Hepatocyte (in vitro differentiated cells): ENCODE data around the gene ARHGAP15. TPM values are rescaled to one million over a fixed set of nuclear protein-coding genes. Genes with fewer than 3 reads are reported as not detected.

Experiments
- DNase-seq: peaks from one replicate; pipeline ENCODE4 v3.0.0-alpha.2; 2016; ENCODE audit warnings: low spot score
- H2AFZ ChIP-seq: fragments of 200-600 bp; sonication (generic); 2 replicates; pipeline ENCODE4 v1.6.0; 2016; ENCODE audit warnings: antibody characterized with exemption, mild to moderate bottlenecking
- H3K27ac ChIP-seq: fragments of 200-600 bp; sonication (generic); 2 replicates; pipeline ENCODE4 v1.5.1; 2016; ENCODE audit warnings: mild to moderate bottlenecking
- H3K27me3 ChIP-seq: fragments of 200-600 bp; sonication (generic); 2 replicates; pipeline ENCODE4 v1.6.1; 2016
- H3K36me3 ChIP-seq: fragments of 200-600 bp; sonication (generic); replicated peaks from 2 replicates; pipeline ENCODE4 v1.5.1; 2016; ENCODE audit warnings: low read depth; ENCODE audit not compliant: insufficient read depth
- H3K4me1 ChIP-seq: fragments of 200-600 bp; sonication (generic); 2 replicates; pipeline ENCODE4 v1.5.1; 2016; ENCODE audit warnings: mild to moderate bottlenecking, moderate library complexity; ENCODE audit not compliant: insufficient read depth
- H3K4me2 ChIP-seq: fragments of 200-600 bp; sonication (generic); 2 replicates; pipeline ENCODE4 v1.6.0; 2016
- H3K4me3 ChIP-seq: fragments of 200-600 bp; sonication (generic); 2 replicates; pipeline ENCODE4 v1.5.1; 2016; ENCODE audit warnings: mild to moderate bottlenecking
- H3K79me2 ChIP-seq: fragments of 200-600 bp; sonication (generic); 2 replicates; pipeline ENCODE4 v1.6.0; 2017; ENCODE audit warnings: mild to moderate bottlenecking
- H3K9me2 ChIP-seq: fragments of 200-600 bp; sonication (generic); replicated peaks from 2 replicates; pipeline ENCODE4 v1.6.0; 2017; ENCODE audit warnings: mild to moderate bottlenecking; ENCODE audit not compliant: insufficient read depth
- H3K9me3 ChIP-seq: fragments of 200-600 bp; sonication (generic); 2 replicates; pipeline ENCODE4 v1.5.1; 2016; ENCODE audit warnings: low read depth, mild to moderate bottlenecking
- H4K20me1 ChIP-seq: fragments of 200-600 bp; sonication (generic); 2 replicates; pipeline ENCODE4 v1.6.0; 2016; ENCODE audit warnings: mild to moderate bottlenecking; ENCODE audit not compliant: insufficient read depth, poor library complexity, severe bottlenecking
- CTCF ChIP-seq: fragments of 200-600 bp; sonication (generic); IDR thresholded peaks from 2 replicates; pipeline ENCODE4 v1.5.1; 2016; ENCODE audit warnings: antibody characterized with exemption, mild to moderate bottlenecking; ENCODE audit not compliant: poor library complexity
- EZH2 ChIP-seq: fragments of 200-600 bp; sonication (generic); IDR thresholded peaks from 2 replicates; pipeline ENCODE4 v1.6.1; 2016; ENCODE audit warnings: antibody characterized with exemption, mild to moderate bottlenecking, borderline replicate concordance
- EZH2phosphoT487 ChIP-seq: fragments of 200-600 bp; sonication (generic); IDR thresholded peaks from one replicate; pipeline ENCODE4 v1.6.1; 2018; ENCODE audit warnings: antibody characterized with exemption, mild to moderate bottlenecking, low read depth, moderate library complexity; ENCODE audit not compliant: unreplicated experiment, severe bottlenecking
- WGBS: methylation state at CpG from one replicate; pipeline ENCODE4 v1.1.6; 2016; ENCODE audit warnings: low lambda C conversion rate; ENCODE audit errors: missing lambda C conversion rate; 5-methylcytosine and 5-hydroxymethylcytosine counted together
- polyA plus RNA-seq: library from polyadenylated mRNA; unstranded; fragments of >200 nt; fragmentation: Nextera tagmentation; extraction: Ambion mirVana; gene quantifications from 2 replicates; pipeline ENCODE4 v1.2.1, GENCODE V29; 2016
- total RNA-seq: library from RNA; depleted of rRNA; stranded (reverse); fragments of >200 nt; gene quantifications from 2 replicates; pipeline ENCODE4 v1.2.3, GENCODE V29; 2014

The ARHGAP15 gene
- total and polyA plus RNA-seq, 2 experiments from 2014 or later, result 0.17 TPM; not detected in 1

- TF ChIP-seq EZH2phosphoT487 (no peak), EZH2 (no peak), CTCF (no peak)
- H4K20me1 ChIP-seq, result no peaks in the 10 kb centered on the region
- no peaks in the 10 kb centered on the region for H3K79me2 ChIP-seq
- no peak for DNase-seq
- H3K36me3 ChIP-seq, result no peaks in the 10 kb centered on the region
- H3K4me1 ChIP-seq, result no peaks in the 10 kb centered on the region
- H3K27me3 ChIP-seq, result no peaks in the 10 kb centered on the region
- H3K9me2 ChIP-seq, result no peaks in the 10 kb centered on the region
- H2AFZ ChIP-seq, result no peak overlapping the region
- no peak overlapping the region for H3K27ac ChIP-seq
- H3K9me3 ChIP-seq, result no peaks in the 10 kb centered on the region
- no peak overlapping the region for H3K4me2 ChIP-seq
- no peak overlapping the region for H3K4me3 ChIP-seq
Observed at GRCh38 chr2:143148011-143148410, 18.8 kb downstream of the ARHGAP15 start.

- 71% methylated on average over 5 of the region's 5 CpGs for WGBS
- H4K20me1 ChIP-seq, result no peaks in the 10 kb centered on the region
- H3K4me1 ChIP-seq, result no peaks in the 10 kb centered on the region
- DNase-seq, result no peak
- H3K27ac ChIP-seq, result no peak overlapping the region
- H3K9me3 ChIP-seq, result no peaks in the 10 kb centered on the region
- H3K9me2 ChIP-seq, result no peaks in the 10 kb centered on the region
- H2AFZ ChIP-seq, result no peak overlapping the region
- TF ChIP-seq EZH2, result no peak
- no peak for TF ChIP-seq EZH2phosphoT487
- no peak for TF ChIP-seq CTCF
- H3K36me3 ChIP-seq, result no peaks in the 10 kb centered on the region
- no peak overlapping the region for H3K4me2 ChIP-seq
- H3K4me3 ChIP-seq, result no peak overlapping the region
- H3K27me3 ChIP-seq, result no peaks in the 10 kb centered on the region
- no peaks in the 10 kb centered on the region for H3K79me2 ChIP-seq
Observed at GRCh38 chr2:143148757-143149156, 19.5 kb downstream of the ARHGAP15 start.

- Histone ChIP-seq H3K9me3 (no peaks in the 10 kb centered on the region), H3K4me1 (no peaks in the 10 kb centered on the region), H3K36me3 (no peaks in the 10 kb centered on the region), H3K9me2 (no peaks in the 10 kb centered on the region), H3K79me2 (no peaks in the 10 kb centered on the region), H3K4me2 (no peak overlapping the region), H3K27ac (no peak overlapping the region), H3K27me3 (no peaks in the 10 kb centered on the region), H2AFZ (no peak overlapping the region), H4K20me1 (no peaks in the 10 kb centered on the region), H3K4me3 (no peak overlapping the region)
- 89% methylated on average over 4 of the region's 4 CpGs for WGBS
- TF ChIP-seq EZH2phosphoT487 (no peak), EZH2 (no peak), CTCF (no peak)
- no peak for DNase-seq
Observed at GRCh38 chr2:143150287-143150686, 21.1 kb downstream of the ARHGAP15 start.

GRCh38 chr2:143151111-143151752 lies 22.0 kb downstream of the ARHGAP15 start:
- Histone ChIP-seq H3K9me2 (no peaks in the 10 kb centered on the region), H3K27me3 (no peaks in the 10 kb centered on the region), H3K4me2 (no peak overlapping the region), H3K9me3 (no peaks in the 10 kb centered on the region), H2AFZ (no peak overlapping the region), H3K4me3 (no peak overlapping the region), H3K4me1 (no peaks in the 10 kb centered on the region), H3K79me2 (no peaks in the 10 kb centered on the region), H3K36me3 (no peaks in the 10 kb centered on the region), H4K20me1 (no peaks in the 10 kb centered on the region), H3K27ac (no peak overlapping the region)
- WGBS, result 96% methylated on average over 1 of the region's 1 CpG
- no peak for DNase-seq
- TF ChIP-seq EZH2 (no peak), EZH2phosphoT487 (no peak), CTCF (no peak)
